ENCODE data around the gene PTPRK.
A peak's percentile ranks its signal among the peaks of the same experiment; 100 is the strongest.

Gene PTPRK

GRCh38 chr6:128388380-128388779 lies 132.0 kb downstream of the PTPRK start:
- no peak for DNase-seq (ENCODE audit: low spot score)

GRCh38 chr6:128380891-128381290 lies 139.5 kb downstream of the PTPRK start:
- DNase-seq (ENCODE audit: low spot score) = no peak

- DNase-seq (ENCODE audit: low spot score) = no peak
Measured at GRCh38 chr6:128379577-128379976, 140.8 kb downstream of the PTPRK start.

DNA sequence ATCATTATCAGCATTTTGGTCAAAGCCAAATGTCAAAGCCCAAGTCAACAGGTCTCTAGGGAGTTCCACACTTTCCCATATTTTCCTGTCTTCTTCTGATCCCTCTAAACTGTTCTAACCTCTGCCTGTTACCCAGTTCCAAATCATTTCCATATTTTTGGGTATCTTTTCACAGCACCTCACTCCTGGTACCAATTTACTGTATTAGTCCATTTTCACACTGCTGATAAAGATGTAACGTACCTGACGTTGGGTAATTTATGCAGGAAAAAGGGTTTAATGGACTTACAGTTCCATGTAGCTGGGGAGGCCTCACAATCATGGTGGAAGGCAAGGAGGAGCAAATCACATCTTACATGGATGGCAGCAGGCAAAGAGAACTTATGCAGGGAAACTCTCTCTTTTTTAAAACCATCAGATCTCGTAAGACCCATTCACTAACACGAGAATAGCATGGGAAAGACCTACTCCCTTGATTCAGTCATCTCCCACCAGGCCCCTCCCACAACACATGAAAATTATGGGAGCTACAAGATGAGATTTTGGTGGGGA lies 143.4 kb downstream of the PTPRK start:
- DNase-seq (ENCODE audit: low spot score) = no peak

- no peak for DNase-seq (ENCODE audit: low spot score)
Measured at GRCh38 chr6:128371136-128371535, 149.3 kb downstream of the PTPRK start.

GRCh38 chr6:128370072-128370471 lies 150.3 kb downstream of the PTPRK start:
- peak; percentile 17 for DNase-seq (ENCODE audit: low spot score)

DNA sequence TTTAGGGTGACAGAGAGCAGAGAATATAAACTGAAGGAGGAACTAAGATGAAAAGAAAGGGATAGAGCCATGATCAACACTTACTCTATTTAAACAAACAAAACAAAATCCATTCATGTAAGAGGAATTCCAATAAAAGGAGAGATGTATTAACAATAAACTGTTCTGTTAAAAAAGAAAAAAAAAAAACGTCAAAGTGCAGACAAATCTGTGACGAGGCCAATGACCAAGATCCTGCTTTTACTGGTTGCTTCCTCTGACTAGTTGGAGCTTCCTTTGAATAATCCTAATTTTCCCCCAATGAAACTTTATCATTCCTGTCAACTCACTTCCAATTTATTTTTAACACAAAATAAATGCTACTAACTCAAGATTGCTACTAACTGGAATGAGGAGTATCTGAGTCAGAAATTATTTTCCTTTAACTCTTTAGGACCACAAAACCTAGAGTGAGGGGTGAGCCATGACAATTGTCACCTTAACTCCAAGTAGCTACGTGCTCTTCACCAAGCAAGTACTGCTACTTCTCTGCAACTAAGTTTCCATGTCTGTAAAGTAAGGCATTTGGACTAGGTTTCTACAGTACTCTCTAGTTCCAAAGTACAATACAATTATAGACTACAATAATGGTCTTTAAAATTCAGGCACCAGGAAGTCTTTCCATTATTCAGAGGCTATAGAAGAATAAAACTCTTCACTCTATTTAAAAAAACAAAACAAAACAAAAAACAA lies 152.0 kb downstream of the PTPRK start:
- no peak for DNase-seq (ENCODE audit: low spot score)

GRCh38 chr6:128367437-128367836 lies 153.0 kb downstream of the PTPRK start:
- DNase-seq (ENCODE audit: low spot score) = no peak

GRCh38 chr6:128365520-128366160 lies 154.8 kb downstream of the PTPRK start:
- DNase-seq (ENCODE audit: low spot score) = no peak

GRCh38 chr6:128364766-128365519 lies 155.5 kb downstream of the PTPRK start:
- DNase-seq (ENCODE audit: low spot score) = no peak

DNA sequence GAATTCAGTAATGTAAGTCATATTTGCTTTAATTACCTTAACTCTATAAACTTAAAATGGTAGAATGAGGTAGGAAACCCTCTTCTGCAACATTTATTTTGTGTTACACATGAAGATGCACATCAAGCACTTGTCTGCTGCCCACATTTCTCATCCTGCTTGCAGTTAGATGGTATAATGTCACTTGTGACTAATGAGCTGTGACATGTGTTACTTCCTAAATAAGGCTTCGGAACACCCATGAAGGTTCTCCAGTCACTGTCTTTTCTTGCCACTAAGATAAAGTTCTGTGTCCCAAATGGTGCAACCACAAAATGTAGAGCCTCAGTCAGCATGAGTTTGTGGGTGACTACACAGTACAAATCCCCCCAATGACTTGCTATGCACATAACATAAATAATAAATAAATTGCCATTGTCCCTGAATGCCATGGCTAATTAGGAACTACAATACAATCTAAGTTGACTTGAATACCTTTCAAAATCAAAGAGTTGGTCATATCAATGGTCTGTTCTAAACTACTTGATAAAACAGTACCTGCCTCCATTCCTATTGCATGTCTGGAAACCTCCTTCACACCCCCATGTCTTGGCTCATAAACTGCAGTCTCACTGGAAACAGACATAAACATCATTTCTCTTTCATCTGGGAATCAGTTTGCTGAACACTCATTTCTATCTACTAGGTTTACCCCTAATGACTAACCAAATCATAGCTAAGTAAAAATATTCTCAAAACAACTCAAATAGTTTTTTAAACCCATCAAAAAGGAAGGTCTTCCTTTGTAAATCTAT lies 157.2 kb downstream of the PTPRK start:
- no peak for DNase-seq (ENCODE audit: low spot score)

- no peak for DNase-seq (ENCODE audit: low spot score)
Measured at GRCh38 chr6:128361378-128361777, 159.0 kb downstream of the PTPRK start.

- DNase-seq (ENCODE audit: low spot score) = peak; percentile 6
Measured at GRCh38 chr6:128358244-128358776, 162.1 kb downstream of the PTPRK start.

- no peak for DNase-seq (ENCODE audit: low spot score)
Measured at GRCh38 chr6:128357392-128358130, 162.8 kb downstream of the PTPRK start.

- DNase-seq (ENCODE audit: low spot score) = no peak
Measured at GRCh38 chr6:128352366-128352765, 168.0 kb downstream of the PTPRK start.

DNA sequence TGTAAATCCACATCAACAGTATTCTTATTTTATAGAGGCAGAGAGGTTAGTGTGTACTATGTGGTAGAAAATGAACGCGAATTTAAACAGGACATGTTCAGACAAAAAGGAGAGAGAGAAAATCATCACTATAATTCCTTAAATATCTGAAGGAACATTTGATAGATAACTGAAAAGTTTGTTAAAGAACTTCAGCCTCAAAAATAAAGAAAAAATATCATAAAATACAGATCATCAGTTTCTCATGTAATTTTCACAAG lies 169.2 kb downstream of the PTPRK start:
- DNase-seq (ENCODE audit: low spot score) = no peak

DNA sequence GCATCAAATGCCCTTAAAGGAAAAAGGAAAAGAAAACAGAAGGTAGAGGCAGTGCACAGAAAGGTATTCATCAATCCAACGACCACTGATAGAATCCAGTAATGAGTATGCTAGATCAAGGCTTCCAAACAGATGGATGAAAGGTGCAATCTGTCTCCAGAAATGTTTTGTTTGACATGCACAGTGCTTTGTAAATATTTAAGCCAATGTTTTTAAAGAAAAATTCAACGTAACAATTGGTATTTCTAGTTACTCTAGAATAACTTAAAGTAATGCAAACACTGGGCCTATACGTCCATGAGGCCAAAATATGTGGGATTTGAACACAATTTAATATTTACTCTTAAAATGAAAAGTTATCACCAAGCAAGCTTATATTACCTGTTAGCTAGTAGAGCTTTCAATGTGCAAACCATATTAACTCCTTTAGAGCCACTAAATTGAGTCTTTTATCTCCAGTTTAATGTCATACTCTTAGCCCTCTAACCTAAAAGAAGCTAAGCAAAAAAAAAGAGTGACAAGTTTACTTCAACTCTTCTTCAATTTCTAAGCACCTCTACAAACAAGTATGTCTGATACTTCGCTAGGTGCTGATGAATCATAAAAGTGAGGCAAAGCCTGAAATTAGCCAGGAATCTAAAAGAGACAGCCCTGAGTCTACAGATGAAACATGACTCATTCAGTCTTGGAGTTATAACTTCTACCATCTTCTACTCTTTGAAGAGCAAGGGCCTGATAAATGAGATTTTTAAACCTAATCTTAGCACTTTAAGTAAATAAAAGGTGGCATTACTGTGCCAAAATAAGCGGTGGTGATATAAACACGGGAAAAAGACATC lies 169.8 kb downstream of the PTPRK start:
- peak; percentile 4 for DNase-seq (ENCODE audit: low spot score)

- no peak for DNase-seq (ENCODE audit: low spot score)
Measured at GRCh38 chr6:128347123-128347522, 173.3 kb downstream of the PTPRK start.

DNA sequence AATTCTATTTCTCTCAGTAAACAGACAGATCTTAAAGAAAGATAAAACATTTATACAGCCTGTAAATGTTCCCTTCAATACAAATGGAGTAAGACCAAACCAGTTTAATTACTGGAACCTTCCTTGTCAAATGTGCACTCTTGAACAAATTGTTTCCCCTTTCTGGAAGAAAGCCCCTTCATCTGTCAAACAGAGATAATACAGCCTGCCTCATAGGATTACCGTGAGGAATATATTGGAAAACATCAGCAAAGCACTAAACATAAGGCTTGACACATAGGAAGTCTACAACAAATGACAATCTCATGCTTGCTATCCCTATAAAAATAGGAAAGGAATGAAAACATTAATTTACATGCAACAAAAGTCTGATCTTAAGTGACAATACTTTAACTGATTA lies 173.8 kb downstream of the PTPRK start:
- DNase-seq (ENCODE audit: low spot score) = no peak

- no peak for DNase-seq (ENCODE audit: low spot score)
Measured at GRCh38 chr6:128345278-128345677, 175.1 kb downstream of the PTPRK start.
